Activated CD8-positive, alpha-beta memory T cell treated with anti-CD3 and anti-CD28 coated beads for 1 hour (primary cell): ENCODE results near the gene FTH1.

Source experiments
- DNase-seq, 2 donors: peaks; one replicate each; pipeline ENCODE4 v3.0.0-alpha.2; 2020; ENCODE audit warnings: low read depth in 1 of 2; ENCODE audit errors: extremely low read depth in 1 of 2

FTH1 gene

DNA sequence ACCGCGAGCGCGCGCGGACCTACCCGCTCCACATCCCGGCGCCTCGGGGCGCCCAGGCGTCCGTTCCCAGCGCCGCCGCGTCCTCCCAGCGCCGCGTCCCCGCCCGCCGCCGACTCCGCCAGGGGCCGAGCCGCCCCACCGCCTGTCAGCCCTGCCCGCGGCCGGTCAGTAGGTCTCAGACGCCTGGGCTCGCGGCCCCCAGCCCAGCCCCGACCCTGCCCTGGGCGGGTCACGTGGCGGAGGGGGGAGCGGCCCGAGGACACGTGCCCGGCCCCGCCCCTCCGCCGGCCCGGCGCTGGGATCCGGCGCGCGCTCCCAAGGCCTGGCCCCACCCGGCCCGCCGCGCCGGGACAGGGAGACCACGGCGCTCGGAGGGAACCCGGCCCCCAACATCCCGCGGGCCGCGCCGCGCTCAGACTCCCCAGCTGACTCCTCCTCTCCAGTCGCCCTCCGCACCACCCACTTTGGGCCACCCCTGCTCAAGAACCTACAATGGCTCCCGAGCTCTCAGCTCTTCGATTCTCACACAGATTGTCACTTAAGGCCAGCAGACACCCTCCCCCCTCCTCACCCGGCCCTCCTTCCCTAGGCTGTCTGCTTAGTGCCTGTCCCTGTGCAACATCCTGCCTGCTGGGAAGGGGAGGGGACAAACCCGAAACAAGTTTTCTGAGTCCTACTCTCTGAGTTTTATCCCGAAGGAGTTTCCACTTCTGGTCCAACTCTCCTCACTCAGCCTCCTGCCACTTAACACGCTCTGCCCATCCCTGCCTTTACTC lies 49.9 kb downstream of the FTH1 start, which contains the start of gene RAB3IL1:
Gene RAB3IL1 (minus strand): TSS at position 233 of the 776 bp plus-strand sequence. CDS start 199 bp downstream, at position 34.
- no peak for DNase-seq

- DNase-seq, result no peak
Measured at GRCh38 chr11:61916737-61917333, 50.6 kb downstream of the FTH1 start.

DNA sequence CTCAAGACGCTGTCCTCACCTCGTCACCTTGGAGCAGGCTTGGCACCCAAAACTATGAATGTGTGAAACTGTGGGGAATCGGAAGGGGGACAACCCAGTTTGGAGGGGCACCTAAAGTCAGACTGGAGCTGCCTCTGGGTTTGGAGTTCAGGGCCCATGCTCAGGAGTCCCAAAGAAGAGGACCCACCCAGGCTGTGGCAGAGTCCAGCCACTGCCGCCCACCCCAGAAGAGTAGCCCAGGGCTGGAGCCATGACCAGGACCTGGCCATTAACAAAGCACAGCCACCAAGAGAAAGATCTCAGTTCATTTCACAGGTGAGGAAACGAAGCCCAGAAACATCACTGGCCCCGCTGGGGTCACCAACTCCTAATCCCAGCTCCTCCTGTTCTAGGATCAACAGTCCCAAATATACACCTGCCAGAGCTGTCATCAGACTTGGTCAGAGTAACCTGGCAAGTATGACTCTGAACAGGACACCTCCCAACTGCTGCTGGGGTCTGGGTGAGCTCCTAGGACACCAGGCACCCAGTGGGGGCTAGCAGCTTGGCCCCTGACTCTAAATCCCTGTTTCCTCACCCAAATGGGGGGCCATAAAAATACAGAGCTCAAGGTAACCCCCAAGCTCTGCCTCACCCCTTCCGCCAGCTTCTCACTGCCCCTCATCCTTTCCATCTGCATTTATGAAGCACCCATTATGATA lies 52.8 kb downstream of the FTH1 start:
- DNase-seq, result no peak
